ENCODE data around the gene CCDC150. TPM values are rescaled to one million over a fixed set of nuclear protein-coding genes. Genes with fewer than 3 reads are reported as not detected.

The CCDC150 gene
- total and polyA plus RNA-seq, 4 donors = 0.78 to 6.3 (median 5.1) TPM

DNA sequence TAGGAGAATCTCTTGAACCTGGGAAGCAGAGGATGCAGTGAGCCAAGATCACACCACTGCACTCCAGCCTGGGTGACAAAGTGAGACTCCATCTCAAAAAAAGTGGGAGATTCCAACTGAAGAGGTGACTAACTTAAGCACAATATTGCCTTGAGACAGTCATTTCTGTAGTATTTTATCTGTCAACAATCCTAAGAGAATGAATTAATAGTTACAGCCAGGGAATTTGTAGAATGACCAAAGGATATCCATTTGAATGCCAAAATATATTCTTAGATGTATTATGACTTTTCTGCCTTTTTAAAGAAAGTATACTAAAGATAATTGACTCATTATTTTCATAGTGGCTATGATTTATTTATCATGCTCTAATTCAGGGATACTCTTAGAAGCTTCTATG is 40.7 kb upstream of the CCDC150 start:
- H3K9ac ChIP-seq (ENCODE audit: low read depth in 1 of 2, low read length in 2 of 2) = no peak overlapping the region
- no peak for DNase-seq (ENCODE audit: low spot score)

DNA sequence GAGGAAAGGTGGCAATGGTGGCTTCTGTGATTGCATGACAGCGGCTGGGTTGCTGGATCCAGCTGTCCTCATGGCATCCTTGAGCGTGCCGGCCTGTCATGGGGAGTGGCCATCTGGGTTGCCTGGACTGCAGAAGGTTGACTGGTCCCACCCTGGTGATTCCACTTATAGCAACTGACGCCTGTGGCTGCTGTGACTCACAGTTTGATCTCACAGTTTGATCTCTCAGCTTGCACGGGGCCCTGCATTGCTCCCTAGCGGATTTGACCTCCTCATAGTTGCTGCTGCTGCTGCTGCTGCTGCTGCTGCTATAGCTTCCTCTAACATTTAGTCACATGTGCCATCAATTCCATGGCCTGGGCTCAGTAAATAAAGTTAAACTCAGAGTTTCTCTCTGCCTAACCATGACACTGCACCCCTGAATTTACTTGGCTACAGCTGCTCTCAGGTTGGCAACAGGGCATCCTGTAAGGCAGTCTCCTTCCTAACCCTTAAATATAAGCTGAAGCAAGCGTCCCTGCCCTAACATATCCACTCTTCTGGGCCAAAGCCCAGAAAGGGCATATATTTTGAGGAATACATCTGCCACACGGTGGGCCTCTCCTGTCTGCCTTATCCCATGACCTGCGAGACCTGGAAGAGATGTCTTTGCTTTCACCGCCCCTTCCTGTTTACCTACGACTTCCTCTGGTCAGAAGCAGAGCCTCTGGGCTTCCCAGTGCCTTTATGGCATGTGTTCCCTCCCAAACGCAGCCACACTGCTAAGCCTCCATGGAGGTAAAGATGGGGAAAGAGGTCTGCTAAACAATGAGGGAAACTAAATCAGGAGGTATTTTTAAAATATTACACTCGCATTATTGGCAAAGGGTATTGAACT is 37.8 kb upstream of the CCDC150 start:
- Histone ChIP-seq H3K36me3 (ENCODE audit: control insufficient read depth in 4 of 4, insufficient read depth in 3 of 4, low read depth in 1 of 4, low read length in 3 of 4) (no peaks in the 10 kb centered on the region), H3K4me1 (ENCODE audit: control insufficient read depth in 4 of 4, insufficient read depth in 4 of 4, low read length in 3 of 4) (no peaks in the 10 kb centered on the region), H3K9ac (ENCODE audit: low read depth in 1 of 2, low read length in 2 of 2) (no peak overlapping the region), H3K9me3 (ENCODE audit: control insufficient read depth in 4 of 4, low read length in 3 of 4) (no peaks in the 10 kb centered on the region), H3K27me3 (ENCODE audit: control insufficient read depth in 4 of 4, insufficient read depth in 4 of 4, low read length in 3 of 4) (no peaks in the 10 kb centered on the region), H3K4me3 (ENCODE audit: low read depth in 1 of 3, low read length in 3 of 3) (no peak overlapping the region), H3K27ac (ENCODE audit: low read depth in 1 of 2, low read length in 2 of 2) (no peak overlapping the region)
- no peak for DNase-seq (ENCODE audit: low spot score)
- TF ChIP-seq GABPA (IDR thresholded peaks at IDR 0.05 in 1 of 2, conservative IDR thresholded peaks at IDR 0.05 in 1 of 2) = no peak
- no peak for TF ChIP-seq RAD21 (IDR thresholded peaks at IDR 0.05)
- no peak for TF ChIP-seq YY1 (IDR thresholded peaks at IDR 0.05)
- TF ChIP-seq NR2F2 (IDR thresholded peaks at IDR 0.05) = no peak
- TF ChIP-seq SP1 (IDR thresholded peaks at IDR 0.05) = no peak
- TF ChIP-seq, protein P1, sequence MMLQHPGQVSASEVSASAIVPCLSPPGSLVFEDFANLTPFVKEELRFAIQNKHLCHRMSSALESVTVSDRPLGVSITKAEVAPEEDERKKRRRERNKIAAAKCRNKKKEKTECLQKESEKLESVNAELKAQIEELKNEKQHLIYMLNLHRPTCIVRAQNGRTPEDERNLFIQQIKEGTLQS (IDR thresholded peaks at IDR 0.05) = no peak
- no peak for TF ChIP-seq JUND (IDR thresholded peaks at IDR 0.05)
- TF ChIP-seq HNF4G (IDR thresholded peaks at IDR 0.05) = no peak
- TF ChIP-seq, protein P2, sequence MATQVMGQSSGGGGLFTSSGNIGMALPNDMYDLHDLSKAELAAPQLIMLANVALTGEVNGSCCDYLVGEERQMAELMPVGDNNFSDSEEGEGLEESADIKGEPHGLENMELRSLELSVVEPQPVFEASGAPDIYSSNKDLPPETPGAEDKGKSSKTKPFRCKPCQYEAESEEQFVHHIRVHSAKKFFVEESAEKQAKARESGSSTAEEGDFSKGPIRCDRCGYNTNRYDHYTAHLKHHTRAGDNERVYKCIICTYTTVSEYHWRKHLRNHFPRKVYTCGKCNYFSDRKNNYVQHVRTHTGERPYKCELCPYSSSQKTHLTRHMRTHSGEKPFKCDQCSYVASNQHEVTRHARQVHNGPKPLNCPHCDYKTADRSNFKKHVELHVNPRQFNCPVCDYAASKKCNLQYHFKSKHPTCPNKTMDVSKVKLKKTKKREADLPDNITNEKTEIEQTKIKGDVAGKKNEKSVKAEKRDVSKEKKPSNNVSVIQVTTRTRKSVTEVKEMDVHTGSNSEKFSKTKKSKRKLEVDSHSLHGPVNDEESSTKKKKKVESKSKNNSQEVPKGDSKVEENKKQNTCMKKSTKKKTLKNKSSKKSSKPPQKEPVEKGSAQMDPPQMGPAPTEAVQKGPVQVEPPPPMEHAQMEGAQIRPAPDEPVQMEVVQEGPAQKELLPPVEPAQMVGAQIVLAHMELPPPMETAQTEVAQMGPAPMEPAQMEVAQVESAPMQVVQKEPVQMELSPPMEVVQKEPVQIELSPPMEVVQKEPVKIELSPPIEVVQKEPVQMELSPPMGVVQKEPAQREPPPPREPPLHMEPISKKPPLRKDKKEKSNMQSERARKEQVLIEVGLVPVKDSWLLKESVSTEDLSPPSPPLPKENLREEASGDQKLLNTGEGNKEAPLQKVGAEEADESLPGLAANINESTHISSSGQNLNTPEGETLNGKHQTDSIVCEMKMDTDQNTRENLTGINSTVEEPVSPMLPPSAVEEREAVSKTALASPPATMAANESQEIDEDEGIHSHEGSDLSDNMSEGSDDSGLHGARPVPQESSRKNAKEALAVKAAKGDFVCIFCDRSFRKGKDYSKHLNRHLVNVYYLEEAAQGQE (IDR thresholded peaks at IDR 0.05) = no peak
- 75% methylated on average over 13 of the region's 13 CpGs for WGBS

More for the DNA sequence above, 40.7 kb upstream of the CCDC150 start:
- Histone ChIP-seq H3K4me1 (ENCODE audit: control insufficient read depth in 4 of 4, insufficient read depth in 4 of 4, low read length in 3 of 4) (peaks cover 0 to under 1% (median under 1%) of the 10 kb centered on the region in 4 donors), H3K27ac (ENCODE audit: low read depth in 1 of 2, low read length in 2 of 2) (no peak overlapping the region), H3K9me3 (ENCODE audit: control insufficient read depth in 4 of 4, low read length in 3 of 4) (no peaks in the 10 kb centered on the region), H3K4me3 (ENCODE audit: low read depth in 1 of 3, low read length in 3 of 3) (no peak overlapping the region), H3K36me3 (ENCODE audit: control insufficient read depth in 4 of 4, insufficient read depth in 3 of 4, low read depth in 1 of 4, low read length in 3 of 4) (no peaks in the 10 kb centered on the region), H3K27me3 (ENCODE audit: control insufficient read depth in 4 of 4, insufficient read depth in 4 of 4, low read length in 3 of 4) (no peaks in the 10 kb centered on the region)
- TF ChIP-seq JUND (IDR thresholded peaks at IDR 0.05) (no peak), GABPA (IDR thresholded peaks at IDR 0.05 in 1 of 2, conservative IDR thresholded peaks at IDR 0.05 in 1 of 2) (no peak)

DNA sequence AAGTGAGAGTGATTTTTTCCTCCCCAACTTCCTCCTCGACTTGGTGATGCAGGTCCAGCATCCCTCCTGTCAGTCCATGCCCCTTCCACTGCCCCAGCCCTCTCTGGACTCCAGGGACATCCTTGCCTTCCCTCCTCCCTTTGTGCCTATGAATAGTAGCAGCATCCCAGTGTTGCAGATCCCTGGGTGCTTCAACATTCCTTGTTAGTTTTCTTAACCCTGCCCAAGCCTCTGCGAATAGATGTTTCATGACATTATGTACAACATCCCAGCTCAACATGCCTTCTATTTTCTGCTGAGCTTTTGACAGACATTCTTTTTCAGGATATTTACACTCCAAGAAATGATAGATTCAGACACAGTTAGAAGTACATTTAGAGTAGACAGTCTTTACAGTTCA is 35.3 kb upstream of the CCDC150 start:
- Histone ChIP-seq H3K9ac (ENCODE audit: low read depth in 1 of 2, low read length in 2 of 2) (no peak overlapping the region), H3K36me3 (ENCODE audit: control insufficient read depth in 4 of 4, insufficient read depth in 3 of 4, low read depth in 1 of 4, low read length in 3 of 4) (no peaks in the 10 kb centered on the region), H3K9me3 (ENCODE audit: control insufficient read depth in 4 of 4, low read length in 3 of 4) (no peaks in the 10 kb centered on the region), H3K4me3 (ENCODE audit: low read depth in 1 of 3, low read length in 3 of 3) (no peak overlapping the region), H3K4me1 (ENCODE audit: control insufficient read depth in 4 of 4, insufficient read depth in 4 of 4, low read length in 3 of 4) (peaks cover 0 to 3% (median 0%) of the 10 kb centered on the region in 4 donors), H3K27ac (ENCODE audit: low read depth in 1 of 2, low read length in 2 of 2) (no peak overlapping the region), H3K27me3 (ENCODE audit: control insufficient read depth in 4 of 4, insufficient read depth in 4 of 4, low read length in 3 of 4) (no peaks in the 10 kb centered on the region)
- DNase-seq (ENCODE audit: low spot score) = no peak
- TF ChIP-seq, protein P2 (IDR thresholded peaks at IDR 0.05) = no peak
- TF ChIP-seq FOXA1 (IDR thresholded peaks at IDR 0.05) (no peak), SP1 (IDR thresholded peaks at IDR 0.05) (no peak), RAD21 (IDR thresholded peaks at IDR 0.05) (no peak), RXRA (IDR thresholded peaks at IDR 0.05) (no peak)
- TF ChIP-seq, protein P1 (IDR thresholded peaks at IDR 0.05) = no peak
- 74% methylated on average over 2 of the region's 2 CpGs for WGBS
